IPS-20b (cell line): ENCODE measurements around the gene NUDCD3.

Source experiments
- H3K27ac ChIP-seq: one replicate; pipeline ENCODE4 v1.5.1; 2013; ENCODE audit warnings: low read length
- H3K27me3 ChIP-seq: 2 replicates; pipeline ENCODE4 v1.6.1; 2013; ENCODE audit warnings: mild to moderate bottlenecking, low read length, inconsistent platforms; ENCODE audit not compliant: insufficient read depth
- H3K36me3 ChIP-seq: 2 replicates; pipeline ENCODE4 v1.6.1; 2013; ENCODE audit warnings: low read depth, mild to moderate bottlenecking, inconsistent platforms, low read length, moderate library complexity; ENCODE audit not compliant: insufficient read depth
- H3K4me1 ChIP-seq: 2 replicates; pipeline ENCODE4 v1.6.1; 2013; ENCODE audit warnings: mild to moderate bottlenecking, control low read depth, inconsistent platforms, low read length, moderate library complexity; ENCODE audit not compliant: insufficient read depth
- H3K4me3 ChIP-seq: 2 replicates; pipeline ENCODE4 v1.5.1; 2013; ENCODE audit warnings: mild to moderate bottlenecking, low read length, inconsistent platforms
- H3K9ac ChIP-seq: 2 replicates; pipeline ENCODE4 v1.6.1; 2013; ENCODE audit warnings: low read depth, mild to moderate bottlenecking, inconsistent platforms, low read length, moderate library complexity
- H3K9me3 ChIP-seq: 2 replicates; pipeline ENCODE4 v1.6.1; 2013; ENCODE audit warnings: mild to moderate bottlenecking, low read depth, low read length, inconsistent platforms; ENCODE audit not compliant: insufficient read depth

The NUDCD3 gene

DNA sequence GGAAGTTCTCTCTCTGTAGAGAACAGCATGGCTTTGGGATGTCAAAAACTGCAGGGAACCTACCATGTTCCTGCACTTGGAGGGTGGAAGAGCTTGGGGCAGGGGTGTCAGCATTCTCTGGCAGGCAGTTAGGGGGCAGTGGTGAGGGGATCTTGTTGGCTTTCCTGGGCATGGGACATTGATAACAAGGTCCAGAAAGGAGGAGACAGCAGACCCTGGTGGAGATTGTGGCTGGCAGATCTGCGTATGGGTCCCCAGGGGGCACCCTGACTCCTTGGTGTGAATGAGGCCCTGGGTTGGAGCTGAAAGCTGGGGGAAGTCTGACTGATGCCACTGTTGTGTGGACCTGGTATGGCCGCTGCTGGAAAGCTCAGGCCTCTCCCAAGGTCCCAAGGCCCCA, 142.2 kb downstream of the NUDCD3 start:
- no peaks in the 10 kb centered on the region for H3K4me1 ChIP-seq
- H3K9ac ChIP-seq, result no peak overlapping the region
- H3K4me3 ChIP-seq, result no peak overlapping the region
- H3K9me3 ChIP-seq, result 0 out of 2 replicates have a peak, but pooled peaks cover under 1% of the 10 kb centered on the region
- H3K27ac ChIP-seq, result no peak overlapping the region
- H3K27me3 ChIP-seq, result peaks cover 9% of the 10 kb centered on the region; the same call in 1 of the 2 replicates
- H3K36me3 ChIP-seq, result no peaks in the 10 kb centered on the region

GRCh38 chr7:44347546-44348114, 142.8 kb downstream of the NUDCD3 start:
- no peak overlapping the region for H3K27ac ChIP-seq
- H3K4me1 ChIP-seq, result no peaks in the 10 kb centered on the region
- 0 out of 2 replicates have a peak, but pooled peaks cover 6% of the 10 kb centered on the region for H3K9me3 ChIP-seq
- no peak overlapping the region for H3K9ac ChIP-seq
- no peaks in the 10 kb centered on the region for H3K36me3 ChIP-seq
- no peak overlapping the region for H3K4me3 ChIP-seq
- H3K27me3 ChIP-seq, result peaks cover 9% of the 10 kb centered on the region; the same call in 1 of the 2 replicates

DNA sequence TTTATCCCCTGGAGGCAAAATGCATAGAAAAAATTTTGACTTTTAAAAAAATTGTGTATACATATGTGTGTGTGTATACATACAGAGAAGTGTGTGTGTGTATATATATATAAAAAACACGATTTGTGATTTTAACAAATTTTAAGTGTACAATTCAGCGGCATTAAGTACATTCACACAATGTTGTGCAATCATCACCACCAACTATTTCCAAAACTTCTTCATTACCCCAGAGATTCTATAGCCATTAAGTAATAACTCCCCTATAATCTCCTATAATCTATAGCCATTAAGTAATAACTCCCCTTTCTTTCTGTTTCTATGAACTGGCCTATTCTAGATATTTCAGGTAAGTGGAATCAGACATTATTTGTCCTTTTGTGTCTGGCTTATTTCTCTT, 144.4 kb downstream of the NUDCD3 start:
- H3K4me1 ChIP-seq, result no peaks in the 10 kb centered on the region

DNA sequence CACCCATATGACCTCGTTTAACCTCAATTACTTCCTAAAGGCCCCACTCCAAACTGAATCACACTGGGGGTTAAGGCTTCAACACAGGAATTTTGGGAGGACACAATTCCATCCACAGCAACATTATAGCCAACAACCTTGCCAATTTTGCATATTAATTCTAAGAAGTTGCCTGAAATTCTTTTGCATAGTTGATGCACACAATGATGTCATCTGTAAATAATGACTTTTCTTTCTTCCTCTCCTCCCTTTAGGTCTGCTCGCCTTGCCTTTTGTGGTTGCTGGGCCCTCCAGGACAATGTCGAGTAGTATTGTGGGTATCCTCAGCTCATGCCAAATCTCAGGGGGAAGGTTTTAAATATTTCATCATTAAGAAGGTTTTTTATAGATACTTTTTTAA, 149.1 kb downstream of the NUDCD3 start:
- H3K9ac ChIP-seq, result no peak overlapping the region
- peaks cover 12% of the 10 kb centered on the region; the same call in 1 of the 2 replicates for H3K27me3 ChIP-seq
- no peaks in the 10 kb centered on the region for H3K4me1 ChIP-seq
- no peak overlapping the region for H3K4me3 ChIP-seq
- H3K36me3 ChIP-seq, result no peaks in the 10 kb centered on the region
- H3K27ac ChIP-seq, result no peak overlapping the region
- 0 out of 2 replicates have a peak, but pooled peaks cover 6% of the 10 kb centered on the region for H3K9me3 ChIP-seq

More for the DNA sequence above, 144.4 kb downstream of the NUDCD3 start:
- Histone ChIP-seq H3K9ac (no peak overlapping the region), H3K4me3 (no peak overlapping the region), H3K9me3 (0 out of 2 replicates have a peak, but pooled peaks cover 6% of the 10 kb centered on the region), H3K36me3 (no peaks in the 10 kb centered on the region), H3K27me3 (peaks cover 9% of the 10 kb centered on the region; the same call in 1 of the 2 replicates), H3K27ac (no peak overlapping the region)

DNA sequence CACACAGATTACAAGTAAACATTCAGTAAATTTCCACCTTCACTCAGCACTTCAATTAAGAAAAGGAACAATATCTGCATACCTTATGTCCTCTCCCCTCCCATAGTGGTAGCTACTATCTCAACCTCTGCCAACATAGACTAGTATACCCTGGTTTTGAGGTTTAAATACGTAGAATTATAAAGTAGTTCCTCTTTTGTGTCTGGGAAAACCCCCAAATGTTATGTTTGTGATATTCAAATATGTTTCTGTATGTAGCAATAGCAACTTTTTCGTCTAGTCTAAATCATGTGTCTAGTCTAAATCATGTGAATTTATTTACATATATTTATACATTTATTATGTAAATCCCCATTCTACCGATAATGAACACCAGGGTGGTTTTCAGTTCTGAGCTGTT, 151.9 kb downstream of the NUDCD3 start:
- Histone ChIP-seq H3K27ac (no peak overlapping the region), H3K4me3 (no peak overlapping the region), H3K9ac (no peak overlapping the region)

GRCh38 chr7:44336491-44336890, 154.0 kb downstream of the NUDCD3 start:
- no peaks in the 10 kb centered on the region for H3K9me3 ChIP-seq

More for the DNA sequence above, 151.9 kb downstream of the NUDCD3 start:
- 0 out of 2 replicates have a peak, but pooled peaks cover 6% of the 10 kb centered on the region for H3K9me3 ChIP-seq
- no peaks in the 10 kb centered on the region for H3K4me1 ChIP-seq
- H3K36me3 ChIP-seq, result no peaks in the 10 kb centered on the region
- H3K27me3 ChIP-seq, result 0 out of 2 replicates have a peak, but pooled peaks cover 3% of the 10 kb centered on the region

GRCh38 chr7:44335184-44335583, 155.3 kb downstream of the NUDCD3 start:
- peaks cover 7% of the 10 kb centered on the region; the same call in 1 of the 2 replicates for H3K27me3 ChIP-seq
- H3K36me3 ChIP-seq, result no peaks in the 10 kb centered on the region
- H3K4me1 ChIP-seq, result no peaks in the 10 kb centered on the region
- H3K27ac ChIP-seq, result no peak overlapping the region
- no peaks in the 10 kb centered on the region for H3K9me3 ChIP-seq
- H3K9ac ChIP-seq, result no peak overlapping the region
- no peak overlapping the region for H3K4me3 ChIP-seq

More at GRCh38 chr7:44336491-44336890, 154.0 kb downstream of the NUDCD3 start:
- no peaks in the 10 kb centered on the region for H3K4me1 ChIP-seq
- H3K36me3 ChIP-seq, result no peaks in the 10 kb centered on the region
- H3K27ac ChIP-seq, result no peak overlapping the region
- H3K4me3 ChIP-seq, result no peak overlapping the region
- H3K27me3 ChIP-seq, result 0 out of 2 replicates have a peak, but pooled peaks cover 3% of the 10 kb centered on the region
- no peak overlapping the region for H3K9ac ChIP-seq

GRCh38 chr7:44334734-44335097, 155.7 kb downstream of the NUDCD3 start:
- no peak overlapping the region for H3K9ac ChIP-seq
- no peaks in the 10 kb centered on the region for H3K9me3 ChIP-seq
- H3K27ac ChIP-seq, result no peak overlapping the region
- no peak overlapping the region for H3K4me3 ChIP-seq
- H3K4me1 ChIP-seq, result no peaks in the 10 kb centered on the region
- peaks cover 11% of the 10 kb centered on the region; the same call in 1 of the 2 replicates for H3K27me3 ChIP-seq
- no peaks in the 10 kb centered on the region for H3K36me3 ChIP-seq

- no peak overlapping the region for H3K4me3 ChIP-seq
- H3K9me3 ChIP-seq, result no peaks in the 10 kb centered on the region
- no peak overlapping the region for H3K27ac ChIP-seq
- H3K27me3 ChIP-seq, result peaks cover 11% of the 10 kb centered on the region; the same call in 1 of the 2 replicates
- H3K9ac ChIP-seq, result no peak overlapping the region
- no peaks in the 10 kb centered on the region for H3K36me3 ChIP-seq
- H3K4me1 ChIP-seq, result no peaks in the 10 kb centered on the region
These were observed 156.3 kb downstream of the NUDCD3 start for GRCh38 chr7:44333911-44334733.

DNA sequence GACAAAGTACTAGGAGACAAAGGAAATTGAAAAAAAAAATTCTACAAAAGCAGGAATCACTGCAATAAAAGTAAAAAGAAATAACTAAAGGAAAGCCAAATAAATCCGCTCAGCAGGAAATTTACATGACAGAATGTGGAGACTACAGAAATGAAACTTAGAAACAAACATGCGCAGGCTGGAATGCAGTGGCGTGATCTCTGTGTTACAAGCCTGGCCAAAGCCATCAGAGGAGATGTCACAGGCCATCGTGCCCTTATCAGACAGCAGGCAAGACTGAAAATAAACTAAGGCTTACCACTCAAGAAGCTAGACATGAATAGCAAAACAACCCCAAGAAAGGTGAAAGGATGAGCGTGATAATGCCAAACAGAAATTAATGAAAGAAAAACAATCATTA, 158.8 kb downstream of the NUDCD3 start:
- Histone ChIP-seq H3K9me3 (no peaks in the 10 kb centered on the region), H3K4me1 (no peaks in the 10 kb centered on the region), H3K27me3 (peaks cover 31% of the 10 kb centered on the region), H3K36me3 (no peaks in the 10 kb centered on the region), H3K9ac (no peak overlapping the region), H3K4me3 (no peak overlapping the region), H3K27ac (no peak overlapping the region)

GRCh38 chr7:44330331-44330730, 160.1 kb downstream of the NUDCD3 start:
- peaks cover 41% of the 10 kb centered on the region for H3K27me3 ChIP-seq
- no peak overlapping the region for H3K4me3 ChIP-seq
- no peak overlapping the region for H3K9ac ChIP-seq
- H3K27ac ChIP-seq, result no peak overlapping the region
- no peaks in the 10 kb centered on the region for H3K36me3 ChIP-seq
- H3K4me1 ChIP-seq, result no peaks in the 10 kb centered on the region
- no peaks in the 10 kb centered on the region for H3K9me3 ChIP-seq

DNA sequence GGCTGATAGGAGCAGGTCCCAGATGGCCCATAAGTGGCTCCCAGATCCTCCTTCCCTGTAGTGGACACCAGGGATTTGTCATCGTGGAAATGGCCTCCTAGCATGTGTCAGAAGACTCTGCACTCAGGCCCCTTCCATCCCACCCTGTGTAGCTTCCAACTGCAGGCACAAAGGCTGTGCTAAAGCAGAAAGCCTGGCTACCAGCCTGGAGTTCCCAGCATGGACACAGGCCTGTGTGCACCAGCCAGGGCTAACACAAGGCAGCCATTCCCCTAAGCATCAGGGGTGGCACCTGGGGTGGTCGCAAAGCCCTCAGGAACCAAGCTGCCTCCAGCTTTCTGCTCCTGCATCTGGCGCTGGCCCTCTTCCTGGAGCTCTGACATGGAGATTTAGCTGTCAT, 160.6 kb downstream of the NUDCD3 start:
- H3K4me1 ChIP-seq, result no peaks in the 10 kb centered on the region
- H3K9me3 ChIP-seq, result no peaks in the 10 kb centered on the region
- no peak overlapping the region for H3K4me3 ChIP-seq
- no peak overlapping the region for H3K27ac ChIP-seq
- H3K27me3 ChIP-seq, result peaks cover 42% of the 10 kb centered on the region
- no peak overlapping the region for H3K9ac ChIP-seq
- H3K36me3 ChIP-seq, result no peaks in the 10 kb centered on the region
